Panc1 (cell line): ENCODE results near the gene CBX7.

Experiments
- POLR2AphosphoS5 ChIP-seq: IDR thresholded peaks from 2 replicates; pipeline ENCODE4 v1.6.1; 2012; ENCODE audit warnings: mild to moderate bottlenecking, low read depth, low read length, moderate library complexity
- TF ChIP-seq, protein P1 (sequence below), 2 experiments: IDR thresholded peaks; 2 replicates each; pipeline ENCODE4 v1.6.1; 2011 to 2012; ENCODE audit warnings: low read depth in 2 of 2, control low read depth in 1 of 2, low read length in 1 of 2, mild to moderate bottlenecking in 1 of 2, moderate library complexity in 1 of 2; ENCODE audit not compliant: insufficient read depth in 1 of 2
- TF ChIP-seq, protein P2 (sequence below): fragments of 450-650 bp; IDR thresholded peaks from 2 replicates; pipeline ENCODE4 v1.5.1; 2017; ENCODE audit warnings: mild to moderate bottlenecking

DNA sequence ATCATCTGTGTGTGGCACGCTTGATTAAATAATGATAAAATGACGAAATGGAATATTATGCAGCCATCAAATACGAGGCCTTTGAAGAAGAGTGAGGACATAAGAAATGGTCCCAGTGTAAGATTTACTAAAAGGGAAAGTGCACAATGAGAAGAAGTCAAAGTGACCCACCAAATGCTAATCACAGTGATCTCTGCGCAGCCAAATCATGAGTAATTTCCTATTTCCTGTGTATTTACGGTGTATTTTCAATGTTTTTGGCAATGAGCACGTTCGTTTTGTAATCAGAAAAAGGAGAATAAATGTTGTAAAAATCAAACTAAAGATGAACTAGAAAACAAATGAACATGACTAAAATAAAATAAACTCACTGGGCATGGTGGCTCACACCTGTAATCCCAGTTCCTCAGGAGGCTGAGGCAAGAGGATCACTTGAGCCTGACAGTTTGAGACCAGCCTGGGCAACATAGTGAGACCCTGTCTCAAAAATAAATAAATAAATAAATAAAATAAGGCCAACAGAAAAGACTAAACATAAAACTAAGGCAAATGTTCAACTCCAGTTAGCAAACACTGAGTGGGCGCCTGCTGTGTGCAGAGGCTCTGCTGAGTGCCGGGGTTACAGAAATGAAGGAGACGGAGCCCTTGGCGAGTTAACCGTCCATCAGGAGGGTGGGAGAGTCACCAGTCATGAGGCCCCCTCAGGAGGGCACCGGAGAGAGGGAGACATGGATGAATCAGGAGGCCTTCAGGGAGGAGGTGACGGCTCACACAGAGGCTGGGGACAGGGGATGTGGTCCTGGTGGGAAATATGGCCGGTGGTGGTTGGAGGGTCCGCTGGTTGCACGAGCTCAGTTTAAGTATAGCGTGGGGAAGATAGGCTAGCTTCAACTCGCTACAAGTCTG, 26.0 kb upstream of the CBX7 start:
- TF ChIP-seq, protein P1, sequence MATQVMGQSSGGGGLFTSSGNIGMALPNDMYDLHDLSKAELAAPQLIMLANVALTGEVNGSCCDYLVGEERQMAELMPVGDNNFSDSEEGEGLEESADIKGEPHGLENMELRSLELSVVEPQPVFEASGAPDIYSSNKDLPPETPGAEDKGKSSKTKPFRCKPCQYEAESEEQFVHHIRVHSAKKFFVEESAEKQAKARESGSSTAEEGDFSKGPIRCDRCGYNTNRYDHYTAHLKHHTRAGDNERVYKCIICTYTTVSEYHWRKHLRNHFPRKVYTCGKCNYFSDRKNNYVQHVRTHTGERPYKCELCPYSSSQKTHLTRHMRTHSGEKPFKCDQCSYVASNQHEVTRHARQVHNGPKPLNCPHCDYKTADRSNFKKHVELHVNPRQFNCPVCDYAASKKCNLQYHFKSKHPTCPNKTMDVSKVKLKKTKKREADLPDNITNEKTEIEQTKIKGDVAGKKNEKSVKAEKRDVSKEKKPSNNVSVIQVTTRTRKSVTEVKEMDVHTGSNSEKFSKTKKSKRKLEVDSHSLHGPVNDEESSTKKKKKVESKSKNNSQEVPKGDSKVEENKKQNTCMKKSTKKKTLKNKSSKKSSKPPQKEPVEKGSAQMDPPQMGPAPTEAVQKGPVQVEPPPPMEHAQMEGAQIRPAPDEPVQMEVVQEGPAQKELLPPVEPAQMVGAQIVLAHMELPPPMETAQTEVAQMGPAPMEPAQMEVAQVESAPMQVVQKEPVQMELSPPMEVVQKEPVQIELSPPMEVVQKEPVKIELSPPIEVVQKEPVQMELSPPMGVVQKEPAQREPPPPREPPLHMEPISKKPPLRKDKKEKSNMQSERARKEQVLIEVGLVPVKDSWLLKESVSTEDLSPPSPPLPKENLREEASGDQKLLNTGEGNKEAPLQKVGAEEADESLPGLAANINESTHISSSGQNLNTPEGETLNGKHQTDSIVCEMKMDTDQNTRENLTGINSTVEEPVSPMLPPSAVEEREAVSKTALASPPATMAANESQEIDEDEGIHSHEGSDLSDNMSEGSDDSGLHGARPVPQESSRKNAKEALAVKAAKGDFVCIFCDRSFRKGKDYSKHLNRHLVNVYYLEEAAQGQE (IDR thresholded peaks at IDR 0.05; ENCODE audit: insufficient read depth in 1 of 2, low read depth in 2 of 2, low read length in 1 of 2) = no peak
- TF ChIP-seq, protein P2, sequence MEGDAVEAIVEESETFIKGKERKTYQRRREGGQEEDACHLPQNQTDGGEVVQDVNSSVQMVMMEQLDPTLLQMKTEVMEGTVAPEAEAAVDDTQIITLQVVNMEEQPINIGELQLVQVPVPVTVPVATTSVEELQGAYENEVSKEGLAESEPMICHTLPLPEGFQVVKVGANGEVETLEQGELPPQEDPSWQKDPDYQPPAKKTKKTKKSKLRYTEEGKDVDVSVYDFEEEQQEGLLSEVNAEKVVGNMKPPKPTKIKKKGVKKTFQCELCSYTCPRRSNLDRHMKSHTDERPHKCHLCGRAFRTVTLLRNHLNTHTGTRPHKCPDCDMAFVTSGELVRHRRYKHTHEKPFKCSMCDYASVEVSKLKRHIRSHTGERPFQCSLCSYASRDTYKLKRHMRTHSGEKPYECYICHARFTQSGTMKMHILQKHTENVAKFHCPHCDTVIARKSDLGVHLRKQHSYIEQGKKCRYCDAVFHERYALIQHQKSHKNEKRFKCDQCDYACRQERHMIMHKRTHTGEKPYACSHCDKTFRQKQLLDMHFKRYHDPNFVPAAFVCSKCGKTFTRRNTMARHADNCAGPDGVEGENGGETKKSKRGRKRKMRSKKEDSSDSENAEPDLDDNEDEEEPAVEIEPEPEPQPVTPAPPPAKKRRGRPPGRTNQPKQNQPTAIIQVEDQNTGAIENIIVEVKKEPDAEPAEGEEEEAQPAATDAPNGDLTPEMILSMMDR = no peak
- no peak for TF ChIP-seq POLR2AphosphoS5
